A204.1 (cell line): ENCODE data around the gene DEFB123.
"Not testable (repeated sequence)": the region's sequence is repeated elsewhere in the genome, so short reads cannot be mapped to it uniquely, and the experiment has no call there.

Experiments
- FAIRE-seq: peaks from 2 replicates; lab custom pipeline; 2012; peaks lifted over from hg19 to GRCh38; lab: Jason Lieb, UNC

Gene DEFB123

GRCh38 chr20:31440012-31440659 is at the start of gene DEFB123:
Gene DEFB123 (plus strand): TSS chr20:31440632. CDS start chr20:31440699, 67 bp downstream.
- FAIRE-seq, result no peak

- no peak for FAIRE-seq
These were observed 47.6 kb upstream of the DEFB123 start for GRCh38 chr20:31392836-31393235.

GRCh38 chr20:31394900-31395299 is 45.5 kb upstream of the DEFB123 start:
- FAIRE-seq, result no peak

GRCh38 chr20:31403886-31404285 is 36.5 kb upstream of the DEFB123 start:
- FAIRE-seq, result no peak

- FAIRE-seq, result no peak
These were observed 34.3 kb upstream of the DEFB123 start, which contains the start of gene DEFB121 for GRCh38 chr20:31406115-31406514. Gene DEFB121 (minus strand): TSS chr20:31406215. CDS start chr20:31406152, 63 bp downstream.

- FAIRE-seq, result no peak
These were observed 30.4 kb upstream of the DEFB123 start for GRCh38 chr20:31410011-31410410.

- no peak for FAIRE-seq
These were observed 26.1 kb upstream of the DEFB123 start for GRCh38 chr20:31414381-31414780.

GRCh38 chr20:31415653-31416052 is 24.8 kb upstream of the DEFB123 start:
- FAIRE-seq, result no peak

- FAIRE-seq, result no peak
These were observed 22.1 kb upstream of the DEFB123 start for GRCh38 chr20:31418307-31418706.

GRCh38 chr20:31425797-31426196 is 14.6 kb upstream of the DEFB123 start:
- no peak for FAIRE-seq

GRCh38 chr20:31426891-31427551 is 13.4 kb upstream of the DEFB123 start:
- FAIRE-seq, result not testable (repeated sequence)

GRCh38 chr20:31427576-31427975 is 12.9 kb upstream of the DEFB123 start:
- FAIRE-seq, result not testable (repeated sequence)

GRCh38 chr20:31430568-31431115 is 9.8 kb upstream of the DEFB123 start:
- FAIRE-seq, result no peak

- FAIRE-seq, result no peak
These were observed 5.8 kb downstream of the DEFB123 start for GRCh38 chr20:31446084-31446819.

- no peak for FAIRE-seq
These were observed 9.3 kb downstream of the DEFB123 start for GRCh38 chr20:31449511-31450414.

- FAIRE-seq, result no peak
These were observed 12.1 kb downstream of the DEFB123 start for GRCh38 chr20:31452575-31452974.

- FAIRE-seq, result no peak
These were observed 13.9 kb downstream of the DEFB123 start for GRCh38 chr20:31454361-31454760.

- not testable (repeated sequence) for FAIRE-seq
These were observed 30.5 kb downstream of the DEFB123 start for GRCh38 chr20:31470946-31471345.

- no peak for FAIRE-seq
These were observed 32.2 kb downstream of the DEFB123 start for GRCh38 chr20:31472395-31473330.

GRCh38 chr20:31473331-31474096 is 33.1 kb downstream of the DEFB123 start:
- no peak for FAIRE-seq
